ENCODE measurements around the gene KIN. TPM values are rescaled to one million over a fixed set of nuclear protein-coding genes. Genes with fewer than 3 reads are reported as not detected.
"Not testable (repeated sequence)": the region's sequence is repeated elsewhere in the genome, so short reads cannot be mapped to it uniquely, and the experiment has no call there.

The KIN gene
- total RNA-seq, 2 experiments from 2014 or later = 15.6 to 15.7 TPM

- no peaks in the 10 kb centered on the region for H3K4me1 Mint-ChIP-seq
- H3K4me3 Mint-ChIP-seq = no peak overlapping the region
- no peak overlapping the region for H3K27ac Mint-ChIP-seq
- no peaks in the 10 kb centered on the region for H3K9me3 Mint-ChIP-seq
- peaks cover 5% of the 10 kb centered on the region for H3K36me3 Mint-ChIP-seq
- DNase-seq = no peak
- H3K27me3 Mint-ChIP-seq = no peaks in the 10 kb centered on the region
Measured at GRCh38 chr10:7810443-7810842, 22.6 kb upstream of the KIN start.

DNA sequence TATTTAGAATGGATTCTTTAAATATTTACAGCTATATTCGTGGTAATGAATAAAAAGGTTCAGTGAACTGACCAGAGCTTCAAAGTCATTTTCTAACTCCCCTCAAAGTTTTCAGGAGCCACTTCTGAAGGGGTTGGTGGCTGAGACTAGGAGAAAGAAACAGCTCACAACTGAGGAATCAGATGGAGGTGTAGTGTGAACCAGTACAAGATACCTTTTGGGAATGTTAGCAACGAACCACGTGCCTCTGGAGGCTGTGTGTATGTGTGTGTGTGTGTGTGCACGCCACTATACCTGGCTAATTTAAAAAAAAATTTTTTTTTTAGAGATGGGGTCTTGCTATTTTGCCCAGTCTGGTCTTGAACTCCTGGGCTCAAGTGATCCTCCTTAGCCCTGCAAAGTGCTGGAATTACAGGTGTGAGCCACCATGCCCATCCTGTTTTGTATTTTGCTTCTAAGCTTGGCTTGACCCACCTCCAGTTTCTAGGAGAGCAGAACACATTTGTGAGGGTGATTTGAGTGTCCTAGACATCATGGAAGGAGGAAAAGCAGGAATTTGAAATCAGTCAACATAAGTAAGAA is 21.0 kb upstream of the KIN start:
- Mint-ChIP-seq H3K4me1 (no peaks in the 10 kb centered on the region), H3K9me3 (no peaks in the 10 kb centered on the region), H3K4me3 (no peak overlapping the region), H3K36me3 (peaks cover 9% of the 10 kb centered on the region), H3K27me3 (no peaks in the 10 kb centered on the region), H3K27ac (no peak overlapping the region)
- no peak for DNase-seq

- Mint-ChIP-seq H3K4me3 (no peak overlapping the region), H3K27me3 (no peaks in the 10 kb centered on the region), H3K27ac (no peak overlapping the region), H3K9me3 (no peaks in the 10 kb centered on the region), H3K36me3 (peaks cover 18% of the 10 kb centered on the region), H3K4me1 (peaks cover 2% of the 10 kb centered on the region)
- DNase-seq = no peak
Measured at GRCh38 chr10:7804741-7805140, 16.9 kb upstream of the KIN start.

DNA sequence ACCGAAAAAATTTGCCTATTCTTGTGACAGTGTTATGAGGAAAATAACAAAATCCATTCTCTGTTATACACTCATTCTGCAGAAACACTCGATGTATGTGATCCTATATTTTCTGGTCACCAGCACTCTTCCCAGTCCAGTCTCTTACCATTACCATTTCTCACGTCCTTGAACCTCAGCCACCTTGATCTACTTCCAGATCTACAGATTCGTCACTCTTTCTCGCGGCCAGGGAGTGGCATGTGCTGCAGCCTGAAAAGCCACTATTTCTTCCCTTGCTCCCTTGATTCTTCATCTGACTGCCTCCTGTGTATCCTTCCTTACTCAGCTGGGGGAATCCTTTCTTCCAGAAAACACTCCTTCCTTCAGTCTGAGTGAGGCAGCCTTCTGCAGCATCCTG is 16.4 kb upstream of the KIN start:
- Mint-ChIP-seq H3K9me3 (no peaks in the 10 kb centered on the region), H3K27ac (no peak overlapping the region), H3K4me3 (no peak overlapping the region), H3K27me3 (no peaks in the 10 kb centered on the region), H3K4me1 (peaks cover 2% of the 10 kb centered on the region), H3K36me3 (peaks cover 23% of the 10 kb centered on the region)
- no peak for DNase-seq

DNA sequence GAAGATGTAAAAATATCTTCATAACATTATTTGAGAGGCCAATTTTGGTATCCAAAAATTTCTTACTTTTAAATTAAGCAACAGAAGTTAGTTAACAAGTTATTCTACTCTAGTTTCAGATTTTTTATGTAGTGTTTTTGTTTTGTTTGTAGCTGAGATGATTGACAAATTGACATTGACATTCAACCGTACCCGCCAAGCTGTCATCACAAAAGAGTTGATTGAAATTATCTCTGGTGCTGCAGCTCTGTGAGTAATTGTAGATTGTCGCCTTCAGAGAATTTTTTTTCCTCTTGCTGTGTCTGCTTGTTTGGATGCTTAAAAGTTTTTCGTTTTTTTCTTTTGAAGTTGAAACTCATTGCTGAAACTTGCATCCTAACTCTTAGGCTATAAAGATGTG is 14.8 kb upstream of the KIN start:
- no peak overlapping the region for H3K4me3 Mint-ChIP-seq
- no peaks in the 10 kb centered on the region for H3K27me3 Mint-ChIP-seq
- peaks cover 28% of the 10 kb centered on the region for H3K36me3 Mint-ChIP-seq
- DNase-seq = no peak
- peaks cover 2% of the 10 kb centered on the region for H3K4me1 Mint-ChIP-seq
- H3K9me3 Mint-ChIP-seq = no peaks in the 10 kb centered on the region
- H3K27ac Mint-ChIP-seq = no peak overlapping the region

GRCh38 chr10:7797582-7797981 is 9.8 kb upstream of the KIN start:
- peak; percentile 4 for DNase-seq
- H3K4me1 Mint-ChIP-seq = peaks cover 37% of the 10 kb centered on the region
- peaks cover 41% of the 10 kb centered on the region for H3K36me3 Mint-ChIP-seq
- H3K9me3 Mint-ChIP-seq = no peaks in the 10 kb centered on the region
- H3K4me3 Mint-ChIP-seq = no peak overlapping the region
- H3K27ac Mint-ChIP-seq = peak overlapping the region; percentile 54
- no peaks in the 10 kb centered on the region for H3K27me3 Mint-ChIP-seq

DNA sequence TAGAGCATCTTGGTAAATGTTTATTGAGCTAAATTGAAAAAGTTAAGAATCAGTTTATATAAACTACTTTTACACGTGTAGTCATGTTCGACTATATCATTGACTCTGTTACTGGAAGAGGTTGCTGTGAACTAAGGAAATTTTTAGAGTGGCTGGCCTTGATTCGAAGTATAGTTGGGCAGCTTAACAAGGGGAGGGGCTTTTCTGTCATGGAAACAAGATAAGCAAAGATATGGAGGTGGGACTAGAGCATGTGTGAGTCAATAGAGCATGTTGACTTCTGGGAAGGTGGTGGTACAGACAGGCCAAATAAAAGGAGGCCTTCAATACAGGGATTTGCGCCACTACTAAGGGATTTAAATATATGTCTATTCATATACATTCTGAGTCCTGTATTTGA is 7.8 kb upstream of the KIN start:
- H3K27me3 Mint-ChIP-seq = no peaks in the 10 kb centered on the region
- no peak overlapping the region for H3K4me3 Mint-ChIP-seq
- peaks cover 53% of the 10 kb centered on the region for H3K4me1 Mint-ChIP-seq
- DNase-seq = no peak
- H3K27ac Mint-ChIP-seq = peak overlapping the region; percentile 18
- peaks cover 57% of the 10 kb centered on the region for H3K36me3 Mint-ChIP-seq
- no peaks in the 10 kb centered on the region for H3K9me3 Mint-ChIP-seq

DNA sequence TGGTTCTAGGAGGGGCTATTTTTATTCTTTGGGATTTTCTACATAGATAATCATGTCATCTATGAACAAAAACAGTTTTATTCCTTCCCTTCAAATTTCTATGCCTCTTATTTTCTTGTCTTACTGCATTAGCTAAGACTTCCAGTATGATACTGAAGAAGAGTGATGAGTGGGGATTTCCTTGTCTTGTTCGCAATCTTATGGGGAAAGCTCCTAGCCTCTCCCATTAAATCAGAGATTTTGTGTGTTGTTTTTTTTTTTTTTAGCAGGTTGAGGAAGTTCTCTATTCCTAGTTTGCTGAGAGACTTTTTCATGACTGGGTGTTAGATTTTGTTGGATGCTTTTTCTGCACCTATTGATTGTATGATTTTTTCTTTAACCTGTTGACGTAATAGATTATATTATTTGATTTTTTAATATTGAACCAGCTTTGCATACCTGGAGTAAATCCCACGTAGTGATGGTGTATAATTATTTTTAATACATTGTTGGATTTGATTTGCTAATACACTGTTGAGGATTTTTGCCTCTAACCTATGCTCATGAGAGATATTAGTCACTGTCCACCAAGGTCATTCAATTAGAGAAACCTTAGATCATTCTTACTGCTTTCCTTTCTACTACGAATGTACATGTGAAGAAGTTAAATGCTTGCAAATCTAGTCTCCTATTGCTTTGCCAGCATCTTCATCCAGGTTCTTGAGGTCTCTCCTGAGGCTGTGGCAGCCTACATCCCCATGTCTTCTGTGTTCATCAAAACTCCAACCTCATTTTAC is 6.6 kb upstream of the KIN start:
- peaks cover 59% of the 10 kb centered on the region for H3K4me1 Mint-ChIP-seq
- no peak overlapping the region for H3K4me3 Mint-ChIP-seq
- H3K36me3 Mint-ChIP-seq = peaks cover 57% of the 10 kb centered on the region
- DNase-seq = no peak
- no peaks in the 10 kb centered on the region for H3K9me3 Mint-ChIP-seq
- no peak overlapping the region for H3K27ac Mint-ChIP-seq
- no peaks in the 10 kb centered on the region for H3K27me3 Mint-ChIP-seq

- Mint-ChIP-seq H3K27ac (no peak overlapping the region), H3K4me1 (peaks cover 59% of the 10 kb centered on the region), H3K27me3 (no peaks in the 10 kb centered on the region), H3K9me3 (no peaks in the 10 kb centered on the region), H3K4me3 (no peak overlapping the region), H3K36me3 (peaks cover 53% of the 10 kb centered on the region)
- no peak for DNase-seq
Measured at GRCh38 chr10:7792541-7792940, 4.7 kb upstream of the KIN start.

- DNase-seq = no peak
- H3K27me3 Mint-ChIP-seq = no peaks in the 10 kb centered on the region
- no peaks in the 10 kb centered on the region for H3K9me3 Mint-ChIP-seq
- no peak overlapping the region for H3K27ac Mint-ChIP-seq
- H3K36me3 Mint-ChIP-seq = peaks cover 35% of the 10 kb centered on the region
- H3K4me1 Mint-ChIP-seq = peaks cover 45% of the 10 kb centered on the region
- no peak overlapping the region for H3K4me3 Mint-ChIP-seq
Measured at GRCh38 chr10:7789390-7789789, 1.6 kb upstream of the KIN start.

GRCh38 chr10:7788639-7789286 is 970 bp upstream of the KIN start:
- Mint-ChIP-seq H3K36me3 (peaks cover 33% of the 10 kb centered on the region), H3K4me1 (peaks cover 43% of the 10 kb centered on the region), H3K9me3 (no peaks in the 10 kb centered on the region), H3K27me3 (no peaks in the 10 kb centered on the region), H3K27ac (no peak overlapping the region), H3K4me3 (no peak overlapping the region)
- peak; percentile 20 for DNase-seq

GRCh38 chr10:7787150-7787856 is 490 bp downstream of the KIN start:
- H3K36me3 Mint-ChIP-seq = peaks cover 27% of the 10 kb centered on the region
- no peaks in the 10 kb centered on the region for H3K27me3 Mint-ChIP-seq
- no peak overlapping the region for H3K4me3 Mint-ChIP-seq
- no peaks in the 10 kb centered on the region for H3K9me3 Mint-ChIP-seq
- peaks cover 36% of the 10 kb centered on the region for H3K4me1 Mint-ChIP-seq
- no peak for DNase-seq
- no peak overlapping the region for H3K27ac Mint-ChIP-seq

GRCh38 chr10:7786430-7786829 is 1.4 kb downstream of the KIN start:
- Mint-ChIP-seq H3K9me3 (no peaks in the 10 kb centered on the region), H3K4me1 (peaks cover 28% of the 10 kb centered on the region), H3K36me3 (peaks cover 19% of the 10 kb centered on the region), H3K27ac (no peak overlapping the region), H3K27me3 (no peaks in the 10 kb centered on the region), H3K4me3 (no peak overlapping the region)
- DNase-seq = no peak

DNA sequence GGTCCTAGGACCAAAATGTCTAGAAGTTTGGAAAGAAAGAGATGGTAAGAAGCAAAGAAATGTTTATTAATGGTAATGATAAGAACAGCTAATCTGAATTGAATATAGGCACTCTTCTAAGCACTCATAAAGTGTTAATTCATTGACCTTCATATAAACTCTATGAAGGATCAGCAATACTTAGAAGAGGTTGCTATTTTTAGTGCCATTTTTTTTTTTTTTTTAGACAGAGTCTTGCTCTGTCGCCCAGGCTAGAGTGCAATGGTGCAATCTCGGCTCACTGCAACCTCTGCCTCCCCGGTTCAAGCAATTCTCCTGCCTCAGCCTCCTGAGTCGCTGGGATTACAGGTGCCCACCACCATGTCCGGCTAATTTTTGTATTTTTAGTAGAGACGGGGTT is 5.6 kb downstream of the KIN start:
- H3K4me3 Mint-ChIP-seq, DNase-seq, H3K27me3 Mint-ChIP-seq, H3K27ac Mint-ChIP-seq, H3K9me3 Mint-ChIP-seq: not testable (repeated sequence)
- H3K36me3 Mint-ChIP-seq = peaks cover 28% of the 10 kb centered on the region
- H3K4me1 Mint-ChIP-seq = peaks cover 17% of the 10 kb centered on the region

- Mint-ChIP-seq H3K27me3 (no peaks in the 10 kb centered on the region), H3K4me3 (no peak overlapping the region), H3K9me3 (no peaks in the 10 kb centered on the region), H3K27ac (no peak overlapping the region), H3K36me3 (peaks cover 37% of the 10 kb centered on the region), H3K4me1 (peaks cover 2% of the 10 kb centered on the region)
- no peak for DNase-seq
Measured at GRCh38 chr10:7776777-7777176, 11.0 kb downstream of the KIN start.

Measured in activated naive CD8-positive, alpha-beta T cell treated with anti-CD3 and anti-CD28 coated beads for 36 hours (primary cell).